ENCODE data around the gene RNF44. TPM values are rescaled to one million over a fixed set of nuclear protein-coding genes. Genes with fewer than 3 reads are reported as not detected.

Gene RNF44
- total and polyA plus RNA-seq, 2 of the 13 experiments (the other 11 are each of a cell fraction or from before 2014, with no cell fraction given): 9.2 to 16.8 TPM

- ChIA-PET CTCF (ENCODE audit: low intra/inter-chr PET ratio, low total read pairs) (no interaction called here), POLR2A (interaction anchor here (1.5 to 1.8 kb wide), 2 partner anchors 15 to 27 kb away, joined by 3 to 5 read pairs; partner anchors contain the start of genes CDHR2 and RNF44)
- no peaks in the 10 kb centered on the region for H4K20me1 ChIP-seq (ENCODE audit: insufficient read depth, low read length)
- in situ Hi-C loops (cut with HindIII; ENCODE audit: extremely low pct_ligation_motif_present, low pct_unique_long_range_greater_than_20kb): no loop called here
- no peak overlapping the region for H3K27ac ChIP-seq (ENCODE audit: extremely low read length, insufficient read depth, low read length)
- DNase-seq (ENCODE audit: low spot score) (no peak), FAIRE-seq (no peak), ATAC-seq (no peak)
- H3K4me1 ChIP-seq (ENCODE audit: insufficient read depth, low read length): peaks cover 11% of the 10 kb centered on the region; the same call in 1 of the 2 replicates
- no peak overlapping the region for H3K4me2 ChIP-seq (ENCODE audit: low read depth, low read length)
- no peaks in the 10 kb centered on the region for H3K79me2 ChIP-seq (ENCODE audit: insufficient read depth, low read length)
- H3K9ac ChIP-seq (ENCODE audit: insufficient read depth, low read depth, low read length): no peak overlapping the region
- no TSS peak for BruUV-seq (replicated peaks)
- whole genome bisulfite sequencing (ENCODE audit: low lambda C conversion rate): 93% methylated on average over 10 of the region's 10 CpGs
- no peaks in the 10 kb centered on the region for H3K9me3 ChIP-seq (ENCODE audit: low read length)
- no peaks in the 10 kb centered on the region for H3K36me3 ChIP-seq (replicated peaks in 1 of 2; ENCODE audit: control insufficient read depth in 1 of 2, insufficient read depth in 2 of 2, low read length in 2 of 2)
- no peaks in the 10 kb centered on the region for H3K27me3 ChIP-seq (ENCODE audit: control insufficient read depth in 1 of 2, insufficient read depth in 2 of 2, low read length in 2 of 2)
- H2AFZ ChIP-seq (ENCODE audit: low read length): no peak overlapping the region
- no peak overlapping the region for H3K4me3 ChIP-seq (replicated peaks in 1 of 3; ENCODE audit: insufficient read depth in 1 of 3, low read depth in 2 of 3, low read length in 3 of 3)
- intact Hi-C loops (cut with micrococcal nuclease; ENCODE audit: unreplicated experiment): no loop called here
- TF ChIP-seq, protein P1, sequence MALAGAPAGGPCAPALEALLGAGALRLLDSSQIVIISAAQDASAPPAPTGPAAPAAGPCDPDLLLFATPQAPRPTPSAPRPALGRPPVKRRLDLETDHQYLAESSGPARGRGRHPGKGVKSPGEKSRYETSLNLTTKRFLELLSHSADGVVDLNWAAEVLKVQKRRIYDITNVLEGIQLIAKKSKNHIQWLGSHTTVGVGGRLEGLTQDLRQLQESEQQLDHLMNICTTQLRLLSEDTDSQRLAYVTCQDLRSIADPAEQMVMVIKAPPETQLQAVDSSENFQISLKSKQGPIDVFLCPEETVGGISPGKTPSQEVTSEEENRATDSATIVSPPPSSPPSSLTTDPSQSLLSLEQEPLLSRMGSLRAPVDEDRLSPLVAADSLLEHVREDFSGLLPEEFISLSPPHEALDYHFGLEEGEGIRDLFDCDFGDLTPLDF (CRISPR knock-in tag; IDR thresholded peaks at IDR 0.05): no peak
- no peak for TF ChIP-seq HDAC2 (CRISPR knock-in tag; IDR thresholded peaks at IDR 0.05)
- TF ChIP-seq ZNF839 (CRISPR knock-in tag; IDR thresholded peaks at IDR 0.05; ENCODE audit: borderline replicate concordance): no peak
- TF ChIP-seq ZNF644 (CRISPR knock-in tag; IDR thresholded peaks at IDR 0.05; ENCODE audit: low read depth): no peak
- TF ChIP-seq CAMTA2 (CRISPR knock-in tag; IDR thresholded peaks at IDR 0.05; ENCODE audit: borderline replicate concordance): no peak
- no peak for TF ChIP-seq RFX3 (CRISPR knock-in tag; IDR thresholded peaks at IDR 0.05)
- TF ChIP-seq HNF4G (IDR thresholded peaks at IDR 0.05; ENCODE audit: borderline replicate concordance, low read depth, low read length): no peak
- TF ChIP-seq HNF4G (CRISPR knock-in tag; IDR thresholded peaks at IDR 0.05; ENCODE audit: borderline replicate concordance, low read depth): no peak
- TF ChIP-seq, protein P2, sequence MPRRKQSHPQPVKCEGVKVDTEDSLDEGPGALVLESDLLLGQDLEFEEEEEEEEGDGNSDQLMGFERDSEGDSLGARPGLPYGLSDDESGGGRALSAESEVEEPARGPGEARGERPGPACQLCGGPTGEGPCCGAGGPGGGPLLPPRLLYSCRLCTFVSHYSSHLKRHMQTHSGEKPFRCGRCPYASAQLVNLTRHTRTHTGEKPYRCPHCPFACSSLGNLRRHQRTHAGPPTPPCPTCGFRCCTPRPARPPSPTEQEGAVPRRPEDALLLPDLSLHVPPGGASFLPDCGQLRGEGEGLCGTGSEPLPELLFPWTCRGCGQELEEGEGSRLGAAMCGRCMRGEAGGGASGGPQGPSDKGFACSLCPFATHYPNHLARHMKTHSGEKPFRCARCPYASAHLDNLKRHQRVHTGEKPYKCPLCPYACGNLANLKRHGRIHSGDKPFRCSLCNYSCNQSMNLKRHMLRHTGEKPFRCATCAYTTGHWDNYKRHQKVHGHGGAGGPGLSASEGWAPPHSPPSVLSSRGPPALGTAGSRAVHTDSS (CRISPR knock-in tag; conservative IDR thresholded peaks at IDR 0.05): no peak
- TF ChIP-seq ZNF337 (CRISPR knock-in tag; IDR thresholded peaks at IDR 0.05; ENCODE audit: borderline replicate concordance, low read depth): no peak
- no peak for TF ChIP-seq ARNT (IDR thresholded peaks at IDR 0.05)
- no peak for TF ChIP-seq CENPX (CRISPR knock-in tag; IDR thresholded peaks at IDR 0.05)
- no peak for TF ChIP-seq KLF13 (CRISPR knock-in tag; IDR thresholded peaks at IDR 0.05)
- TF ChIP-seq, protein P3, sequence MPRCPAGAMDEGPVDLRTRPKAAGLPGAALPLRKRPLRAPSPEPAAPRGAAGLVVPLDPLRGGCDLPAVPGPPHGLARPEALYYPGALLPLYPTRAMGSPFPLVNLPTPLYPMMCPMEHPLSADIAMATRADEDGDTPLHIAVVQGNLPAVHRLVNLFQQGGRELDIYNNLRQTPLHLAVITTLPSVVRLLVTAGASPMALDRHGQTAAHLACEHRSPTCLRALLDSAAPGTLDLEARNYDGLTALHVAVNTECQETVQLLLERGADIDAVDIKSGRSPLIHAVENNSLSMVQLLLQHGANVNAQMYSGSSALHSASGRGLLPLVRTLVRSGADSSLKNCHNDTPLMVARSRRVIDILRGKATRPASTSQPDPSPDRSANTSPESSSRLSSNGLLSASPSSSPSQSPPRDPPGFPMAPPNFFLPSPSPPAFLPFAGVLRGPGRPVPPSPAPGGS (CRISPR knock-in tag; IDR thresholded peaks at IDR 0.05): no peak
- no peak for TF ChIP-seq KLF6 (CRISPR knock-in tag; IDR thresholded peaks at IDR 0.05)
- no peak for TF ChIP-seq ETV6 (CRISPR knock-in tag; conservative IDR thresholded peaks at IDR 0.05)
Measured at GRCh38 chr5:176564002-176564401, 26.8 kb upstream of the RNF44 start.

Measured in HepG2 (cell line).